ENCODE data around the gene SEC31B. TPM values are rescaled to one million over a fixed set of nuclear protein-coding genes. Genes with fewer than 3 reads are reported as not detected.

Gene SEC31B
- total and polyA plus RNA-seq, 9 of the 15 experiments (the other 6 are each of a cell fraction or from before 2014, with no cell fraction given) = 0.91 to 7.0 (median 2.4) TPM

- TF ChIP-seq CTCF (IDR thresholded peaks at IDR 0.05 in 2 of 3, conservative IDR thresholded peaks at IDR 0.05 in 1 of 3; ENCODE audit: insufficient read depth in 2 of 3, low read depth in 1 of 3, low read length in 3 of 3) (peak; percentile 73 to 80 (median 74)), ZBTB7A (IDR thresholded peaks at IDR 0.05; ENCODE audit: borderline replicate concordance, control insufficient read depth, low read depth, low read length) (0 out of 2 replicates have a peak, but pooled peaks have one; percentile 21)
Measured at GRCh38 chr10:100482181-100482833, 37.4 kb downstream of the SEC31B start (continued).

DNA sequence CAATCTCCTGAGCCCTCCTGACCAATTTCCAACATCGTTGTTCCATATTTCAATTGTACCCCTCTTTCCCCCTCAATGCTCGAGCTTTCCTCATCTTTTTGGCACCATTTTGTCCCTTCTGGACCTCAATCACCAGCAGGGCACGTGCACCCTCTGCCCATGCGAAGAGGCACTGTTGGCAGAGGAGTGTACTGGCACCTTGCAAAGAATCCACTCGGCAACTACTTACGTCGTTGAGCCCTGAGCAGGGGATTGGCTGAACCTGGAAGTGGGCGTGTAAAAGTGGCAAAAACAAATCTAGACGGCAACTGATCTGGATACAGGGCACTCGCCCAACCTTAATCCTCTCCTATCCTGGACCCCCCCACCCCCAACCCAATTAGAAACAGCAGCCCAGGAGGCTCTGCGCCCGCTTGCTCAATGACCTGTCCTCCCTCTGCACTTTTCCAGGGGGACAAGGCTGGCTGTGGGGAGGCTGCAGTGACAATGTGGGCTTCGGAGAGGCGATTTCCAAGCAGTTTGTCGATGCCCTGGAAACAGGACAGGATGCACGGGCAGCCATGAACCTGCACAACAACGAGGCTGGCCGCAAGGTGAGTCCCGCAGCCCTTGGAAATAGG lies 38.1 kb downstream of the SEC31B start:
- peaks cover 0 to 8% of the 10 kb centered on the region in 2 experiments; a peak in 3 of 5 replicates for H3K4me1 ChIP-seq (replicated peaks in 1 of 2; ENCODE audit: control insufficient read depth in 2 of 2, insufficient read depth in 2 of 2, low read length in 2 of 2)
- in situ Hi-C loops (cut with MboI) (no loop called here), intact Hi-C loops (cut with micrococcal nuclease) (no loop called here)
- no peak overlapping the region for H3K4me3 ChIP-seq
- CTCF ChIA-PET (ENCODE audit: low intra/inter-chr PET ratio) = interaction anchor here (0.7 kb wide), 1 partner anchor 48 kb away, joined by 3 read pairs; no protein-coding TSS in a partner anchor
- H3K9ac ChIP-seq (ENCODE audit: insufficient read depth in 1 of 2, low read depth in 2 of 2, low read length in 2 of 2) = no peak overlapping the region
- peak overlapping the region; percentile 58 for H3K4me2 ChIP-seq (ENCODE audit: insufficient read depth, low read length)
- peaks cover 9 to 23% of the 10 kb centered on the region in 2 experiments; a peak in 4 of 5 replicates for H3K27me3 ChIP-seq (ENCODE audit: control insufficient read depth in 2 of 2, insufficient read depth in 2 of 2, low read length in 2 of 2)
- no peaks in the 10 kb centered on the region for H3K79me2 ChIP-seq (ENCODE audit: control insufficient read depth, insufficient read depth, low read length)
- DNase-seq (ENCODE audit: extremely low read depth in 1 of 4, low spot score in 3 of 4) = peak; percentile 64 to 79 (median 75)
- ATAC-seq = peak; percentile 95
- peak overlapping the region; percentile 60 for H2AFZ ChIP-seq (ENCODE audit: low read depth, low read length)
- POLR2A ChIA-PET = interaction anchor here (0.6 to 1.4 kb wide), 4 partner anchors 13 to 427 kb away, joined by 3 to 12 read pairs (median 4); no protein-coding TSS in a partner anchor
- WGBS (ENCODE audit: insufficient coverage, low coverage, missing lambda C conversion rate) = 4% methylated on average over 19 of the region's 19 CpGs
- peaks cover 7% of the 10 kb centered on the region; the same call in 1 of the 2 replicates for H4K20me1 ChIP-seq (replicated peaks; ENCODE audit: control insufficient read depth, insufficient read depth, low read length)
- no peak overlapping the region for H3K27ac ChIP-seq (ENCODE audit: extremely low read depth, low read depth, low read length)
- no peaks in the 10 kb centered on the region for H3K9me1 ChIP-seq (ENCODE audit: control insufficient read depth, insufficient read depth, low read length)
- H3K36me3 ChIP-seq (ENCODE audit: control insufficient read depth, insufficient read depth, low read length) = no peaks in the 10 kb centered on the region
- BruUV-seq (replicated peaks) = no TSS peak
- no peaks in the 10 kb centered on the region for H3K9me3 ChIP-seq (replicated peaks; ENCODE audit: control insufficient read depth, insufficient read depth, low read depth, low read length)
- peak; percentile 76 for FAIRE-seq
- TF ChIP-seq HNRNPL (IDR thresholded peaks at IDR 0.05; ENCODE audit: low read depth, low read length) (0 out of 2 replicates have a peak, but pooled peaks have one; percentile 56), EP400 (IDR thresholded peaks at IDR 0.05) (no peak), ZBTB12 (CRISPR knock-in tag; IDR thresholded peaks at IDR 0.05) (peak; percentile 67; the same call in 1 of the 2 replicates), CHD1 (IDR thresholded peaks at IDR 0.05; ENCODE audit: low read length) (no peak), EZH2 (IDR thresholded peaks at IDR 0.05; ENCODE audit: borderline replicate concordance, low read depth, low read length) (no peak), GTF2F1 (IDR thresholded peaks at IDR 0.05; ENCODE audit: low read depth, low read length) (peak; percentile 65; the same call in 1 of the 2 replicates), NBN (IDR thresholded peaks at IDR 0.05; ENCODE audit: low read depth) (no peak), ZNF583 (CRISPR knock-in tag; IDR thresholded peaks at IDR 0.05) (no peak), NCOA2 (IDR thresholded peaks at IDR 0.05; ENCODE audit: partially characterized antibody in 2 of 2) (no peak), SOX6 (IDR thresholded peaks at IDR 0.05) (no peak), ZNF79 (CRISPR knock-in tag; IDR thresholded peaks at IDR 0.05; ENCODE audit: low read depth) (no peak), HMGN3 (IDR thresholded peaks at IDR 0.05; ENCODE audit: borderline replicate concordance, extremely low read depth, insufficient read length, low read depth, low read length) (no peak), CREB1 (IDR thresholded peaks at IDR 0.05) (peak; percentile 85), CREB1 (CRISPR knock-in tag; IDR thresholded peaks at IDR 0.05) (peak; percentile 89), KLF1 (tag; IDR thresholded peaks at IDR 0.05) (no peak), KLF16 (IDR thresholded peaks at IDR 0.05) (no peak), MCM5 (IDR thresholded peaks at IDR 0.05; ENCODE audit: low read depth) (no peak)
